PC-9 (cell line): Measurements from ENCODE around the gene NME7. TPM values are rescaled to one million over a fixed set of nuclear protein-coding genes. Genes with fewer than 3 reads are reported as not detected.

ENCODE experiments used
- BruUV-seq: library from RNA; stranded (reverse); fragments of 400-500 nt; replicated peaks from 2 replicates; lab custom pipeline; 2021; lab: Mats Ljungman, UMichigan
- CTCF ChIA-PET: fragments of 300-600 bp; sonication (Branson Sonifier 250); formaldehyde crosslinking; loops from one replicate; lab custom pipeline; 2022; ENCODE audit warnings: antibody characterized with exemption; lab: Charles Lee
- POLR2A ChIA-PET: fragments of 300-600 bp; sonication (Branson Sonifier 250); formaldehyde crosslinking; loops from one replicate; lab custom pipeline; 2022; ENCODE audit warnings: antibody characterized with exemption; ENCODE audit not compliant: unreplicated experiment; lab: Charles Lee
- DNase-seq, 2 experiments: peaks; one replicate each; pipeline versions ENCODE4 v3.0.0 to v3.0.0-alpha.2; 2015 to 2022; ENCODE audit warnings: mixed read lengths in 1 of 2
- H2AFZ ChIP-seq: fragments of 200-600 bp; sonication (generic); 2 replicates; pipeline ENCODE4 v1.8.1; 2017; ENCODE audit warnings: antibody characterized with exemption
- H3F3A ChIP-seq: fragments of 200-600 bp; sonication (generic); 2 replicates; pipeline ENCODE4 v1.8.1; 2017; ENCODE audit warnings: antibody characterized with exemption, mild to moderate bottlenecking, low read depth; ENCODE audit not compliant: insufficient read depth
- H3K27ac ChIP-seq: fragments of 200-600 bp; sonication (generic); 2 replicates; pipeline ENCODE4 v1.6.1; 2016; ENCODE audit warnings: mixed run types
- H3K27me3 ChIP-seq: fragments of 200-600 bp; sonication (generic); 2 replicates; pipeline ENCODE4 v1.6.1; 2016; ENCODE audit warnings: low read depth, mixed run types; ENCODE audit not compliant: insufficient read depth
- H3K36me3 ChIP-seq: fragments of 200-600 bp; sonication (generic); 2 replicates; pipeline ENCODE4 v1.6.1; 2016; ENCODE audit warnings: low read depth, mixed run types
- H3K4me1 ChIP-seq: fragments of 200-600 bp; sonication (generic); replicated peaks from 2 replicates; pipeline ENCODE4 v1.6.1; 2016; ENCODE audit warnings: mixed run types; ENCODE audit not compliant: insufficient read depth
- H3K4me2 ChIP-seq: fragments of 200-600 bp; sonication (generic); 2 replicates; pipeline ENCODE4 v1.6.1; 2017; ENCODE audit warnings: mixed run types
- H3K4me3 ChIP-seq: fragments of 200-600 bp; sonication (generic); 2 replicates; pipeline ENCODE4 v1.6.1; 2016; ENCODE audit warnings: mixed run types
- H3K79me2 ChIP-seq: fragments of 200-600 bp; sonication (generic); 2 replicates; pipeline ENCODE4 v1.6.1; 2017; ENCODE audit warnings: low read depth, mixed run types
- H3K9me2 ChIP-seq: fragments of 200-600 bp; sonication (generic); 2 replicates; pipeline ENCODE4 v1.8.1; 2017; ENCODE audit warnings: mild to moderate bottlenecking; ENCODE audit not compliant: insufficient read depth
- H3K9me3 ChIP-seq: fragments of 200-600 bp; sonication (generic); 2 replicates; pipeline ENCODE4 v1.8.1; 2016; ENCODE audit warnings: low read depth; ENCODE audit not compliant: insufficient read depth
- H4K20me1 ChIP-seq: fragments of 200-600 bp; sonication (generic); 2 replicates; pipeline ENCODE4 v1.8.1; 2017; ENCODE audit not compliant: insufficient read depth
- CTCF ChIP-seq: fragments of 200-600 bp; sonication (generic); conservative IDR thresholded peaks from 2 replicates; pipeline ENCODE4 v1.6.1; 2017; ENCODE audit warnings: mixed run types, antibody characterized with exemption, mild to moderate bottlenecking, moderate library complexity
- EZH2 ChIP-seq: fragments of 200-600 bp; sonication (generic); IDR thresholded peaks from 2 replicates; pipeline ENCODE4 v1.8.0; 2017; ENCODE audit warnings: antibody characterized with exemption, low read depth
- intact Hi-C: fragments of 100-400 bp; cut with micrococcal nuclease; formaldehyde crosslinking; loops from one replicate; pipeline ENCODE4 v1.10.0; 2022; ENCODE audit not compliant: unreplicated experiment
- total RNA-seq: library from RNA; stranded (reverse); gene quantifications from 2 replicates; pipeline ENCODE4 v1.2.3, GENCODE V29; 2021

Gene NME7
- total RNA-seq, 1 experiment from 2014 or later = 21.4 TPM

- BruUV-seq = no TSS peak
- Histone ChIP-seq H3K36me3 (peaks cover 13% of the 10 kb centered on the region), H4K20me1 (no peaks in the 10 kb centered on the region), H3K9me3 (no peaks in the 10 kb centered on the region), H3F3A (peaks cover 8% of the 10 kb centered on the region; the same call in 1 of the 2 replicates), H2AFZ (no peak overlapping the region), H3K4me3 (no peak overlapping the region), H3K27ac (no peak overlapping the region), H3K4me2 (no peak overlapping the region), H3K4me1 (no peaks in the 10 kb centered on the region), H3K27me3 (no peaks in the 10 kb centered on the region), H3K9me2 (no peaks in the 10 kb centered on the region), H3K79me2 (no peaks in the 10 kb centered on the region)
- ChIA-PET CTCF (interaction anchor here (0.6 kb wide), 1 partner anchor 39 kb away, joined by 7 read pairs; no protein-coding TSS in a partner anchor), POLR2A (interaction anchor here (0.7 kb wide), 2 partner anchors 416 to 678 kb away, joined by 4 to 7 read pairs; no protein-coding TSS in a partner anchor)
- intact Hi-C loops = no loop called here
- DNase-seq = no peak
- TF ChIP-seq EZH2 (no peak), CTCF (no peak)
Measured at GRCh38 chr1:169387399-169387798, 19.8 kb upstream of the NME7 start.

GRCh38 chr1:169383449-169383848 is 15.9 kb upstream of the NME7 start:
- peaks cover 12% of the 10 kb centered on the region for H3K36me3 ChIP-seq
- H3K79me2 ChIP-seq = no peaks in the 10 kb centered on the region
- no peak for TF ChIP-seq EZH2
- no peak for TF ChIP-seq CTCF
- DNase-seq = no peak
- ChIA-PET POLR2A (interaction anchor here (0.7 kb wide), 1 partner anchor 32 kb away, joined by 9 read pairs; no protein-coding TSS in a partner anchor), CTCF (no interaction called here)
- H3K4me1 ChIP-seq = no peaks in the 10 kb centered on the region
- no peaks in the 10 kb centered on the region for H3K9me3 ChIP-seq
- H3K4me2 ChIP-seq = no peak overlapping the region
- intact Hi-C loops = no loop called here
- no TSS peak for BruUV-seq
- H3K9me2 ChIP-seq = no peaks in the 10 kb centered on the region
- H3F3A ChIP-seq = peaks cover 8% of the 10 kb centered on the region; the same call in 1 of the 2 replicates
- no peak overlapping the region for H3K27ac ChIP-seq
- H3K27me3 ChIP-seq = no peaks in the 10 kb centered on the region
- H3K4me3 ChIP-seq = no peak overlapping the region
- H4K20me1 ChIP-seq = no peaks in the 10 kb centered on the region
- H2AFZ ChIP-seq = no peak overlapping the region

GRCh38 chr1:169381162-169381561 is 13.6 kb upstream of the NME7 start:
- Histone ChIP-seq H2AFZ (no peak overlapping the region), H3F3A (0 out of 2 replicates have a peak, but pooled peaks cover 4% of the 10 kb centered on the region), H4K20me1 (no peaks in the 10 kb centered on the region), H3K4me2 (no peak overlapping the region), H3K27ac (no peak overlapping the region), H3K9me2 (no peaks in the 10 kb centered on the region), H3K4me1 (no peaks in the 10 kb centered on the region), H3K36me3 (peaks cover 15% of the 10 kb centered on the region), H3K79me2 (no peaks in the 10 kb centered on the region), H3K9me3 (no peaks in the 10 kb centered on the region), H3K27me3 (no peaks in the 10 kb centered on the region), H3K4me3 (no peak overlapping the region)
- no peak for DNase-seq
- CTCF ChIA-PET = no interaction called here
- intact Hi-C loops = no loop called here
- no peak for TF ChIP-seq CTCF
- no peak for TF ChIP-seq EZH2
- POLR2A ChIA-PET = no interaction called here
- BruUV-seq = no TSS peak
